OCI-LY1 (cell line): ENCODE measurements around the gene NEDD4L.

ENCODE experiments used
- CTCF ChIP-seq: fragments of 200-600 bp; sonication (generic), shearing (Covaris generic); IDR thresholded peaks from 2 replicates; pipeline ENCODE4 v1.5.1; 2017; ENCODE audit warnings: mild to moderate bottlenecking, antibody characterized with exemption, low read length, moderate library complexity, mixed read lengths
- EZH2 ChIP-seq: fragments of 200-600 bp; sonication (generic), shearing (Covaris generic); IDR thresholded peaks from 2 replicates; pipeline ENCODE4 v1.8.0; 2017; ENCODE audit warnings: borderline replicate concordance, mixed run types, mild to moderate bottlenecking, antibody characterized with exemption, low read length, moderate library complexity, mixed read lengths

DNA sequence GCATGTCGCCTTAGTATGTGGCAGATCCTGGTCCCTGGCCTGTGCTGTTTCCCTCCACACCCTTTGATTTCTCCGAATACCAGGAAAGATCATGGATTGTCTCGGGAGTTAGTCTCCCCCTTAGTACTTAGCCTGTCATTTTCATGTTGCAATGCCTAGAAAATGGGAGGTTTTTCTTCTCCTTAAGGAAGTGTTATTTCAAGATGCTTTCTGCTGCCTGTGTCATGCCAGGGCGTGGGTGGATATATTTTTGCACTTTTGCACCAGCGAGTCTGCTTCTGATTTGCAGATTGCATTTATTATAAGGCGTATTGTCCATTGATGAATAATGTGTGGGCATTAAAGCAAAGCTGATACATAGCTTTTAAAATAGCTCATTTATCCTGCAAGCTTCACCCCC, 223.5 kb downstream of the NEDD4L start:
- TF ChIP-seq CTCF (no peak), EZH2 (no peak)
